ENCODE data around the gene NAA30.

- no peak for TF ChIP-seq POLR2A (IDR thresholded peaks at IDR 0.05)
- no peak for TF ChIP-seq CTCF (IDR thresholded peaks at IDR 0.05)
These were observed 13.1 kb downstream of the NAA30 start for GRCh38 chr14:57403521-57403864.
